Dedifferentiated amniotic fluid mesenchymal stem cell (primary cell): ENCODE measurements around the gene COQ10A.
"Not testable (repeated sequence)": the region's sequence is repeated elsewhere in the genome, so short reads cannot be mapped to it uniquely, and the experiment has no call there.

Experiments
- DNase-seq: peaks from one replicate; pipeline ENCODE4 v3.0.0-alpha.2; 2016; ENCODE audit errors: extremely low spot score

COQ10A gene

DNA sequence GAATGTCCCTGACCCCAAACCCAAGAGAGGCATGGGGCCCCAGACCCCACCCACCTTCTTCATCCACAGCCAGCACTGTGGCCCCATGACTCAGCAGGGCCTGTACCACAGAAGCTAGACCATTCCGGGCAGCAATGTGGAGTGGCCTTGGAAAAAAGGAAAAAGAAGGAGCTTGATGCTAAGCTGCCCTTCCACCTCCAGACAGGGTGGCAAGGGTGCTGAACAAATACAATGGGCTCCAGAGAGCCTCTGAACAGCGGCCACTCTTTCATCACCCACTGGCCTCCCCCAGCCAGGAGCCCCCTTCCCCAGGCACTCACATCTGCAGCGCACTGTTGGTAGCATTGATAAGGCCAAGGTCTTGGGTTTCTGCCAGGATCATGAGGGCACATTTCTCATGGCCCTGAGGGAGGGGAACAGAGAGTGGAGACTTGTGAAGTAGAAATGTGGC, 23.0 kb upstream of the COQ10A start:
- no peak for DNase-seq

DNA sequence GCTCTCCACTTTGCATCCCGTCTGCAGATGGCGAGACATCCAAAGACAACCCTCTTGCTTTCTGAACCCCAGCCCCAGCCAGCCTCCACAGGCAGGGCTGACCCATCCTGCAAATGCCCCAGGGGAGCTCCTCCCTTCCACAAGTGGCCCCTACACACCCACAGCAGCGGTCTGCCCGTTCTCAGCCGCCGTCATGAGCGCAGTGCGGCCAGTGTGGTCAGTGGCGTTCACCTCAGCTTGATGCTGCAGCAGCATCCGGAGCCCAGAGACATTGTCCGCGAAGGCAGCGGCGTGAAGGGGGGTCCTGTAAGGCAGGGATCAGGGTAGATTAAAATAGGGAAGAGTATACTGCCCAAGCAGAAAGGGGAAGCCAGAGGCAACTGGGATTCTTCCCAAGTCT, 22.2 kb upstream of the COQ10A start:
- no peak for DNase-seq

- DNase-seq = no peak
Measured at GRCh38 chr12:56247923-56248322, 18.8 kb upstream of the COQ10A start.

DNA sequence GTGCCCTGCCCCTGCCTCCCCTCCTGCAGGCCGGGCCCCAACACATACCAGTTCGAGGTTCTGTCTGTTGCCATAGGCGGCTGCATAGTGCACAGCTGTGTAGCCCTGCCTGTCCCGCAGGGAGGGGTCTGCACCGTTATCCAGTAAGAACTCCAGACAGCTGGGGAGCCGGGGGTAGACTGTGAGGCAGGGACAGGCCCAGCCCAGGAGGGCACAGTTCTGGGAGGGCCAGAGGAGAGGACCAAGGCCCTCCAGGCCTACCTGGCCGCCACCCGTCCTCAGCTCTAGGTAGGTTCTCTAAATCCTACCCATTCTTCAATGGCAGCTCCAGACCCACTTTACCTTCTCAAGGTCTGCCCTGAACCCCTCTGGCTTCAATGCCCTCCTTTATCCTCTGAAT, 18.0 kb upstream of the COQ10A start:
- no peak for DNase-seq

- no peak for DNase-seq
Measured at GRCh38 chr12:56252649-56253048, 14.1 kb upstream of the COQ10A start.

GRCh38 chr12:56253091-56253490, 13.7 kb upstream of the COQ10A start:
- DNase-seq = no peak

- DNase-seq = no peak
Measured at GRCh38 chr12:56255671-56256070, 11.1 kb upstream of the COQ10A start.

DNA sequence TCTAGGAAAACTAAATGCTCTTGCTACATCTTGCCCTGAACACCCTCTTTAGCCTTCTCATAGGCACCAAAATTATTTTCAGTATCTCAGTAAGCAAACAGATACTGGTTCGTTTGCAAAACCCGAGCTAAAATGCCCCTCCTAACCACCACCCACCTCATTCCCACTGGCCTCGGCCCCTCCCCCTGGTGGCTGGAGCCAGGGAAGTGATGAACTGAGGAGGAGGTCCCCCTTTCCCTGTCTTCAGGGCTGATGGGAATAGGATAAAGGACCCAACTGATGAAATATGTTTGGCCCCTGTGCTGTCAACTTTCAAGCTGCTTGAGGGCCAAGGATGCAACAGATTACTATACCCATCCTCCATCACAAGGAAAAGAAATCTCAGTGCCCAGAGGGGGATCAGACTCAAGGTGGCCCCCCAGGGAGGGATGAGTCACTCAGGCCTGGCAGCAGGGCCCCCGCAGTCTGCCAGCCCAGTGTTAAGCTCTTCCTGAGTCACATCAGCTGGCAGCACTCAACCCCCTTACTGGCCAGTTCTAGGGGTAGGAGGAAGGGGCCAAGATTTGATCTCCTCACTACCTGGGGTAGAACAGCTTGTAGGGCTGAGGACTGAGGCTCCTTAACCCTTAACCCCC, 10.3 kb upstream of the COQ10A start:
- no peak for DNase-seq

GRCh38 chr12:56257071-56257470, 9.7 kb upstream of the COQ10A start:
- DNase-seq = no peak

GRCh38 chr12:56257491-56258067, 9.2 kb upstream of the COQ10A start:
- no peak for DNase-seq

GRCh38 chr12:56258068-56258819, 8.5 kb upstream of the COQ10A start, which contains the start of gene ANKRD52:
Gene ANKRD52, minus strand, starts transcription at chr12:56258384. Its CDS starts 115 bp downstream, at chr12:56258269.
- DNase-seq = peak; percentile 59

DNA sequence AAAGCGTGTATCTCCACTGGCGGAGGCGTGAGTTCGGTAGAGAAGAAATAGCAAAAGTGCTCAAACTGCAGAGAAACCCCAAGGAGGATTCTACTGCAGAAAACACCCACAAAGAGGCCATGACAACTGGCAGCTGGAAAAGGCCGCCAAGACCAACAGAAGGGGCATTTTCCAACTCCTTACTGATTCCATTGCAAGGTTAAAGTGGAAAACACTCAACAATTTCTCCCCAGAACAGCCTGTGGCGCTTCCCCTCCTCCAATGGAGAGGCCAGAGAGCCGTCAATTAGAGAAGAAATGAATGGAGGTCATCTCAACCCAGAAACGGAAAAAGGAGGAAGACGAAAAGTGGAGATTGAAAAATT, 7.9 kb upstream of the COQ10A start:
- DNase-seq = no peak

GRCh38 chr12:56260380-56260779, 6.4 kb upstream of the COQ10A start:
- no peak for DNase-seq

DNA sequence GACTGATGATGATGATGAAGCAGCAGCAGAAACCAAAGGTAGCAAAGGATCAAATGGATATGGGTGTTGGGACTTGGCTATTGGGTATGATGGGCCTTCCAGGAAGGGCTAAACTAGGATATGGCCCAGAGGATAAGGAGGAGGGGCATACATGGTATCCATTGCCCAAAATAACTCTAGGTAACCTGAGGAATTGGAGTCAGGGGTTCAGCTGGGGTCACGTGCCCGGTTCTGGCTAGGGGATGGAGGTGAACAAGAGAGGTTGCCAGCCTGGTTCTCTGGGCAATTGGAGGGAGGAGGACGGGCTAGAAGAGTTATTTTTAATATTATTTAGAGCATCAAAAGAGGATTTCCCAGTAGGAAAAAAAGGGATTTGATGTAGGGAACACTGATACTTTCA, 5.8 kb upstream of the COQ10A start:
- DNase-seq = no peak

DNA sequence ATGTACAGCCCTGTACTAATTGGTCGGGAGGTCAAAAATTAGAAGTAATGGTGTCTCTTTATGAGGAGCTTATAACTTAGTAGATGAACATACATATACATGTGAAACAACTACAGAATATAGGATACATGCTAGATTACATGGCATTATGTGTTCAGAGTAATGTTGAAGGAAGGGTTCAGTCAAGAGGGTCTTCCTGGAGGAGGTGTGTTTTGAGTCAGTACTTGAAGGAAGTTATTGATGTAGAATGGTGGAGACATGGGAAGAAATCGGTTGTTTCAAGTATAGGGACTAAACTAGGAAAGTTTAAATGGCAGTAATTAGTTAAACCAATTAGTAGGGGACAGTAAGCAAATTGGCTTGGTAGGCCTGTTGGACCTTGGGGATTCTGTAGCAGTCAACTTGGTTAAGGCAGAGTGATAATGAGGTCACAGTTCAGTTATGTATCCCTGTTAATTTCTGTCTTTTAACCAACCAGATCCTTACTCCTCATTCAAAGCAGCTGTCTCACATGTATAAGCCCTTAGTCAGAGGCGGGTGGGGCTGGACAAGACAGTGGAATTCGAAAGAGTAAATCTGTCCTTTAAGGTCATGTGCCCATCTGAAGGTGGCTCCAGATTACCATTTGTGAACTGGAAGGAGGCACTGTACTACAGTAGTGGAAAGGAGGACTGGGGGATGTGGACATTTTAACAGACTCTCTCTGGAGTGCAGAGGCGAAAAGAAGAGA, 5.1 kb upstream of the COQ10A start:
- DNase-seq = peak; percentile 57

GRCh38 chr12:56262955-56263354, 3.8 kb upstream of the COQ10A start:
- DNase-seq = not testable (repeated sequence)

GRCh38 chr12:56266068-56266692, 562 bp upstream of the COQ10A start:
- DNase-seq = not testable (repeated sequence)

DNA sequence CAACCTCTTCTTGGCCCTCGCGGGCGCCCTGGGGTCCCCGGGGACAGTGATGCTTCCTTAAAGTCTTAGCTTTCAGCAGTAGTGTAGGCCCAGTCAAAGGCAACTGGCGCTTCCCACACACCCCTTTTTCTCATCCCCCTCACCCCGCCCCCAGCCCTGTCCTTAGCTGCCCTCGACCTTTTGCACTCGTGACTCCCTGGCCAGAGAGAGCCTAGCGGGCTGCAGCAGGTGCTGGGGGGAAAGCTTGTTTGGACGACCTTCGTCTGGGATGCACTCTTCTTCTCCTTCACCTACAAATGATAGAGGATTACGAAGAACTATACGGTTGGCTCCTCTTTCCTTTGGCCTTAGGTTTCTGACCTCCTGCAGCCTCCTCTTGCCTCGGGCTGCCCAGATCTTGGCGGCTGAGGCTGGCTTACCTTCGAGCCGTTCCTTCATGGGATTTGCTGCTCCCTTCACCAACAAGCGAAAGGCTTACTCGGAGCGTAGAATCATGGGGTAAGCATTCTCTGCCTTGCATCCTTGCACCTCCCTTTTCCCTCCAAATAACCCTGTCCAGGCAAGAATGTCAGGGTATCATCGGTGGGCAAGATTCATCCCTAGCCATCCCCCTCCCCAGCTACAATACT, 815 bp downstream of the COQ10A start:
- no peak for DNase-seq

GRCh38 chr12:56271031-56271430, 4.3 kb downstream of the COQ10A start:
- no peak for DNase-seq

- not testable (repeated sequence) for DNase-seq
Measured at GRCh38 chr12:56272468-56272867, 5.7 kb downstream of the COQ10A start.

DNA sequence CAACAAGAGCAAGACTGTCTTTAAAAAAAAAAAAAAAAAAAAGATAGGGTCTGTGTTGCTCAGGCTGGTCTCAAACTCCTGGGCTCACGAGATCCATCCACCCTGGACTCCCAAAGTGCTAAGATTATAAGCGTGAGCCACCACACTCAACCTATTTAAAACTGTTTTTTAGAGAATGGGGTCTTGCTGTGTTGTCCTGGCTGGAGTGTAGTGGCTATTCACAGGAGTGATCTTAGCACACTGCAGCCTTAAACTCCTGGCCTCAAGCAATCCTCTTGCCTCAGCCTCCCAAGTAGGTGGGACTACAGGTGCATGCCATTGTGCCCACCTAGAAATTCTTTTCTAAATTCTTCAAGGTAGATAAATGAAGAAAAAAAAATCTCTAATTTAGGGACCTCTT, 7.6 kb downstream of the COQ10A start:
- DNase-seq = no peak
